ENCODE results near the gene SLIT3.
A peak's percentile ranks its signal among the peaks of the same experiment; 100 is the strongest.

The SLIT3 gene

GRCh38 chr5:169299663-169300467 is 1.1 kb downstream of the SLIT3 start:
- no peak for TF ChIP-seq CTCF (conservative IDR thresholded peaks at IDR 0.05; ENCODE audit: low read depth, low read length)
- peak overlapping the region; percentile 72 for H3K4me3 ChIP-seq (ENCODE audit: low read length)
- DNase-seq (ENCODE audit: low read depth), result no peak

- peak overlapping the region; percentile 72 for H3K4me3 ChIP-seq (ENCODE audit: low read length)
- no peak for TF ChIP-seq CTCF (conservative IDR thresholded peaks at IDR 0.05; ENCODE audit: low read depth, low read length)
- DNase-seq (ENCODE audit: low read depth), result no peak
Observed at GRCh38 chr5:169299191-169299662, 1.7 kb downstream of the SLIT3 start.

- no peak for TF ChIP-seq CTCF (conservative IDR thresholded peaks at IDR 0.05; ENCODE audit: low read depth, low read length)
- DNase-seq (ENCODE audit: low read depth), result no peak
- H3K4me3 ChIP-seq (ENCODE audit: low read length), result no peak overlapping the region
Observed at GRCh38 chr5:169298193-169298592, 2.7 kb downstream of the SLIT3 start.

- no peak overlapping the region for H3K4me3 ChIP-seq (ENCODE audit: low read length)
- DNase-seq (ENCODE audit: low read depth), result no peak
- no peak for TF ChIP-seq CTCF (conservative IDR thresholded peaks at IDR 0.05; ENCODE audit: low read depth, low read length)
Observed at GRCh38 chr5:169296419-169297143, 4.4 kb downstream of the SLIT3 start.

GRCh38 chr5:169295306-169295705 is 5.6 kb downstream of the SLIT3 start:
- no peak overlapping the region for H3K4me3 ChIP-seq (ENCODE audit: low read length)
- DNase-seq (ENCODE audit: low read depth), result no peak
- TF ChIP-seq CTCF (conservative IDR thresholded peaks at IDR 0.05; ENCODE audit: low read depth, low read length), result no peak

GRCh38 chr5:169294621-169295020 is 6.3 kb downstream of the SLIT3 start:
- DNase-seq (ENCODE audit: low read depth), result no peak
- no peak for TF ChIP-seq CTCF (conservative IDR thresholded peaks at IDR 0.05; ENCODE audit: low read depth, low read length)
- H3K4me3 ChIP-seq (ENCODE audit: low read length), result no peak overlapping the region

All from retinal pigment epithelial cell (primary cell).